ENCODE results near the gene HINT1.
A peak's percentile ranks its signal among the peaks of the same experiment; 100 is the strongest.

HINT1 gene

GRCh38 chr5:131109540-131110255, 55.4 kb downstream of the HINT1 start:
- H3K27ac ChIP-seq (ENCODE audit: low read depth, low read length) = no peak overlapping the region
- H3K79me2 ChIP-seq (ENCODE audit: control insufficient read depth, insufficient read depth, low read length, unreplicated experiment) = no peaks in the 10 kb centered on the region
- H3K27me3 ChIP-seq (ENCODE audit: insufficient read depth, low read length) = no peaks in the 10 kb centered on the region
- H3K4me1 ChIP-seq (ENCODE audit: control insufficient read depth, insufficient read depth, low read length, unreplicated experiment) = no peaks in the 10 kb centered on the region
- H3K4me3 ChIP-seq (ENCODE audit: low read depth, low read length) = peak overlapping the region; percentile 40; the same call in 1 of the 2 replicates
- H2AFZ ChIP-seq (ENCODE audit: low read length, unreplicated experiment) = no peak overlapping the region
- H3K36me3 ChIP-seq (ENCODE audit: insufficient read depth, low read length) = no peaks in the 10 kb centered on the region

Data from ACC112 (cell line).